ENCODE results near the gene MAGI1.

DNA sequence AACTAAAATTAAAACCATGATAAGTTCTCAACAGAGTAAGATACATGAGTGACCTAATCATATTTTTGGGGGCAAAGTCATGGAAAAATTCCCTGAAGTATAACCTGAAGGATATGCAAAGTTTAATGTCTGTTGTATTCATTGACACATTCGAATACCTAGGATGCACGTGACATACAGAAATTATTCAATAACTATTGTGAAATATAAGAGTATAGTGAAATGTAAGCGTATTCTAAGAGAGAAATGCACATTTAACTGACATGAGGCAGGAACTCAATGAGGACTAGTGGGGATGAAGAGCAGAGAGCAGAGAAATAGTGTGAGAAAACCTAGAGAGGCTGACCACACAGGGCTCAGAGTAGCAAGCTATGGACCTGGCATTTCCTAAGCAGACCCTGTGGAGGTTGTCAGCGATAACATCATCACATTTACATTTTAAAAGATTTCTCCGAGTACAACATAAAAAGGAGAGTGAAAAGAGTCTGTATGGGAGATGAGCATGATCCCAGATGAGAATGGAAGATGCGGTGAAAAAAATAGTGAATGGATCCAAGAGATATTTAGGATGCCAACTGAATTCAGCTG lies 588.8 kb downstream of the MAGI1 start:
- TF ChIP-seq POLR2A (IDR thresholded peaks at IDR 0.05), result no peak
- TF ChIP-seq, protein P1, sequence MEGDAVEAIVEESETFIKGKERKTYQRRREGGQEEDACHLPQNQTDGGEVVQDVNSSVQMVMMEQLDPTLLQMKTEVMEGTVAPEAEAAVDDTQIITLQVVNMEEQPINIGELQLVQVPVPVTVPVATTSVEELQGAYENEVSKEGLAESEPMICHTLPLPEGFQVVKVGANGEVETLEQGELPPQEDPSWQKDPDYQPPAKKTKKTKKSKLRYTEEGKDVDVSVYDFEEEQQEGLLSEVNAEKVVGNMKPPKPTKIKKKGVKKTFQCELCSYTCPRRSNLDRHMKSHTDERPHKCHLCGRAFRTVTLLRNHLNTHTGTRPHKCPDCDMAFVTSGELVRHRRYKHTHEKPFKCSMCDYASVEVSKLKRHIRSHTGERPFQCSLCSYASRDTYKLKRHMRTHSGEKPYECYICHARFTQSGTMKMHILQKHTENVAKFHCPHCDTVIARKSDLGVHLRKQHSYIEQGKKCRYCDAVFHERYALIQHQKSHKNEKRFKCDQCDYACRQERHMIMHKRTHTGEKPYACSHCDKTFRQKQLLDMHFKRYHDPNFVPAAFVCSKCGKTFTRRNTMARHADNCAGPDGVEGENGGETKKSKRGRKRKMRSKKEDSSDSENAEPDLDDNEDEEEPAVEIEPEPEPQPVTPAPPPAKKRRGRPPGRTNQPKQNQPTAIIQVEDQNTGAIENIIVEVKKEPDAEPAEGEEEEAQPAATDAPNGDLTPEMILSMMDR (IDR thresholded peaks at IDR 0.05), result no peak
